ENCODE measurements around the gene SEC24C.
A peak's percentile ranks its signal among the peaks of the same experiment; 100 is the strongest.
"Not testable (repeated sequence)": the region's sequence is repeated elsewhere in the genome, so short reads cannot be mapped to it uniquely, and the experiment has no call there.

The SEC24C gene, protein sequence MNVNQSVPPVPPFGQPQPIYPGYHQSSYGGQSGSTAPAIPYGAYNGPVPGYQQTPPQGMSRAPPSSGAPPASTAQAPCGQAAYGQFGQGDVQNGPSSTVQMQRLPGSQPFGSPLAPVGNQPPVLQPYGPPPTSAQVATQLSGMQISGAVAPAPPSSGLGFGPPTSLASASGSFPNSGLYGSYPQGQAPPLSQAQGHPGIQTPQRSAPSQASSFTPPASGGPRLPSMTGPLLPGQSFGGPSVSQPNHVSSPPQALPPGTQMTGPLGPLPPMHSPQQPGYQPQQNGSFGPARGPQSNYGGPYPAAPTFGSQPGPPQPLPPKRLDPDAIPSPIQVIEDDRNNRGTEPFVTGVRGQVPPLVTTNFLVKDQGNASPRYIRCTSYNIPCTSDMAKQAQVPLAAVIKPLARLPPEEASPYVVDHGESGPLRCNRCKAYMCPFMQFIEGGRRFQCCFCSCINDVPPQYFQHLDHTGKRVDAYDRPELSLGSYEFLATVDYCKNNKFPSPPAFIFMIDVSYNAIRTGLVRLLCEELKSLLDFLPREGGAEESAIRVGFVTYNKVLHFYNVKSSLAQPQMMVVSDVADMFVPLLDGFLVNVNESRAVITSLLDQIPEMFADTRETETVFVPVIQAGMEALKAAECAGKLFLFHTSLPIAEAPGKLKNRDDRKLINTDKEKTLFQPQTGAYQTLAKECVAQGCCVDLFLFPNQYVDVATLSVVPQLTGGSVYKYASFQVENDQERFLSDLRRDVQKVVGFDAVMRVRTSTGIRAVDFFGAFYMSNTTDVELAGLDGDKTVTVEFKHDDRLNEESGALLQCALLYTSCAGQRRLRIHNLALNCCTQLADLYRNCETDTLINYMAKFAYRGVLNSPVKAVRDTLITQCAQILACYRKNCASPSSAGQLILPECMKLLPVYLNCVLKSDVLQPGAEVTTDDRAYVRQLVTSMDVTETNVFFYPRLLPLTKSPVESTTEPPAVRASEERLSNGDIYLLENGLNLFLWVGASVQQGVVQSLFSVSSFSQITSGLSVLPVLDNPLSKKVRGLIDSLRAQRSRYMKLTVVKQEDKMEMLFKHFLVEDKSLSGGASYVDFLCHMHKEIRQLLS

DNA sequence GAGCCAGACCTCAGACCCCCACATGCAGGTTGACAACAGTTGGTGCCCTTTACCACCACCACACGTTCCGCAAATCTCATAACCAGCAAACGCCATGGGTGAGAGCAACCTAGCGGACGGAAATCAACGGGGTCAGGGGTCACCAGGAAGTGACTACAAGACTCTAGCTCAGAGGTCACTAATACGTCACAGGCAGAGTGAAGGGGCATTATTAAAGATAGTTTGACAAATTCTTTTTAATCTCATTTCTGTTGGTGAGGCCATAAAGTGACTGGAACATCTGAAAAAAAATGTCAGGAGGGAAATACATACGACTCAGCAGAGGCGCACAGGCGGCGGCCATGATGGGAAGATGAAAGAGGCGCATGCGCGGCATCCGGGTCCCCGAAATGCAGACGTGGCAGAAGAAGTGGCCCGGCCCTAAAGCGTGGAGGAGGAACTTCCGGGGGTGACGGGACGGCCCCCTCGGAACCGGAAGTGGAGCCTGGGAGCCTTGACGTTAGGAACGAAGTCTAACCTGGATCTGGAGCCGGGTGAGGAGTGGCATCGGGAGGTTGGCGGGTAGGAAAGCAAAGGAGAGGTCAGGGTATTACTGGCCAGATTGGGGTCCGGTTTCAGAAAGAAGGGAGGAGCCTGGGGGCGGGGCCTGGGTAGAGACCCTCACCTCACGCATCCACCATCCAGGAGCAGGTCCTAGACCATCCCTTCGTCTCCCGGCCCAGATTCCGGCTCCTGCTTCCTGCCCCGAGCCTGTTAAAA, at the start of gene SEC24C:
Gene SEC24C, plus strand, starts transcription at position 468 of the 759 bp plus-strand sequence. CDS start 2,461 bp downstream, outside the sequence.
- peak; percentile 72 to 79 for DNase-seq

DNA sequence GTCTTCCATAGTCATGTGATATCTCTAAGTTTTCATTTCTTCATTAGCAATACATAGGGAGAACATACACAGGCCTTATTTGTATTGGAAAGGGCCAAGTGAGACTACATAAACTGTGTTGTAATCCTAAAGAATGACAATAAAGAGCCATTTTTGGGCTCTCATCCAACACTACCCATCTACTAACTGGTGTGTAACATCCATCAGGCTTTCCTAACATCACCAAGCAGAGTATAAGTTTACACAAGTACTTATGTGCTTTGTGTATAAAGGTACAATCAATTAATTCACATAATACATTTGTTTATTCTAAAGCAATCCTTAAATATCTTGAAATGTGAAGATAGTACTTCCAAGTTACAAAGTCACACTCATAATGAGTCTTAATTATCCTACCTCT, 48.9 kb upstream of the SEC24C start:
- not testable (repeated sequence) for DNase-seq

DNA sequence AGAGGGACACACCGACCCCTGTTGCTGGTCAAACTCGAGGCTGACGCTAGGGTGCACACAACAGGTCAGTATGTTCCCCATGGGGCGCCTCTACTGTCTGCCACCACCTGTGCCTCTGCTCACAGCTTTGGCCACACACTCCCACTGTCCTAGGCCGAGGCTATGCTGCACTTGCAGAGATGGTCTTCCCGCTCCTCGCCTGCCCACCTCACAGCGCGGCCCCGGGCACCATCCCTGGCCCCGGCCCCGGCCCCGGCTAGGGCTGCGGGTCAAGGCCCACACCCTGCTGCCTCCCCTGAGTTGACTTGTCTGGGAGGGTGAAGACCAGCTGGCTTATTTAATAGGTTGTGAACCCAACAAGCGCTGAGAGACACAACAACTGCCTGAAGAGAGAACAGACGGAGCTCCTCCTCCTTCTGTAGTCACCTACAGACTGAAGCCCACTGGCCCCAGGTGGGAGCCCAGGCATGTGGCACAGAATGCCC, 46.5 kb upstream of the SEC24C start, which contains the start of gene AGAP5:
Gene AGAP5, minus strand, starts transcription at position 435 of the 485 bp plus-strand sequence. Its CDS starts 354 bp downstream, at position 81.
- DNase-seq: not testable (repeated sequence)

DNA sequence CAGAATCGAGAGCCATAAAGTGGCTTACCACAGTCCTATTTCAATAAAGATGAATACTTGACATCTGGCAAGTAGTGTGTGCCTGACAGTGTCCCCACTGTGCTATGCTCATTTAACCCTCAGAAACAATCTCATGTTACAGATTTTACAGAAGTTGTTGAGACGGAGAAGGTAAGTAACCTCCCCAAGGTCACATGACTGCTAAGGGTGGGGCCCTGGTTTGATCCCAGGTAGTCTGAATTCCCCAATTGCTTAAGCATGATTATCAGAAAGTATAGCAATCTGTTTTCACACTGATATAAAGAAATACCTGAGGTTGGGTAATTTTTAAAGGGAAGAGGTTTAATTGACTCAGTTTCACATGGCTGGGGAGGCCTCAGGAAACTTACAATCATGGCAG, 45.4 kb upstream of the SEC24C start:
- not testable (repeated sequence) for DNase-seq

DNA sequence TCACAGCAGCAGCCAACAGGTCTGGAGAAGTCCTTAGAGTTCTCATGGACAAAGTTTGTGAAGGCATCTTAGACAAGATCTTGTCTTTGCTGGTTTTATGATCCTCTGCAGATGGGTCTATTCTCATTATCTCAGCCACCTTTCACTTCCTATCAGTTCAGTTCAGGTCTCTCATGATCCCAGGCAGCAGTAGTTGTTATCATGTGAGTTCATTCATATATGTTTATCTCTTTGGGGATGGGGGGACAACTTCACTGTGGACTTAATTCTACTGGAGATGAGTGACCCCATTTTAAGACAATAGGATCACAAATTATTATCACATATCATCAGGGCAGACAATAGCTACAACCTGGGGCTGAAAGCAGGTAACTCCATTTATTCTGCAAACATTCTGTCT, 40.2 kb upstream of the SEC24C start:
- DNase-seq: not testable (repeated sequence)

DNA sequence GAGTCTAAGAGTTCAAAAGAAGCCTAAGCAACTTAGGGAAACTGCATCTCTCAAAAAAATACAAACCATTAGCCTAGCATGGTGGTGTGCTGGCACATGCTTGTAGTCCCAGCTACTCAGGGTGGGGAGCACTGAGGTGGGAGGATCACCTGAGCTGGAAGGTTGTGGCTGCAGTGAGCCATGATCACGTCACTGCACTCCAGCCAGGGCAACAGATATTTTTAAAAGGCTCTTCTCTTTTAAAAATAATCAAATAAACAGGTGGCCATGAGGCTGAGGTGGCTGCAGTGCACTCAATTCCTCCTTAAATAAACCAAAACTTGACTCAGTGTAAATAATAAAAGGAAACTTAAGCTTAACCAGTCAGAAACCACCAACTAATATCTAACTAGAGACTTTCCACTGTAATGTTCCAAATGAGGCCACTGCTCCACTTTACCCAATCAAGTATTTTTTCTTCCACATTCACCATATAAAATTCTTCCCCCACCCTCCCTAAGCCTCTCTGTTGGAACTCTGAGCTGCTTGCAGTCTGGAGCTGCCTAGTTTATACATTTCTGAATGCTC, 38.6 kb upstream of the SEC24C start:
- not testable (repeated sequence) for DNase-seq

DNA sequence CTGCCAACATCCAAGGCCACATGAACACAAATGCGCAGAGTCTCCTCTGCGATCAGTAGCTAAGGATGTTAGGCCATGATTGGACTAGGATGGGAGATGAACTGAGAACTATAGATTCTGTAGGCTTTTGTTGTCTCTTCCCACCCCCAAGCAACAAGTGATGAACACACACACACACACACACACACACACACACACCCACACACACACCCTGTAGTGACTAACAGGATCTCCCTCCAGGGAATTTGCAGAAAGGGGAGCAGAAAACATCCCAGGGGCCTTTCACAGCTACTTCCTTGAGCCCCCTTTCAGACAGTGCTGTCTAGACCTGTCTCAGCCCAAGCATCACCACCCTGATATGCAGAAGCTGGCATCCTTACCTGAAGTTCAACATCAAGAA, 37.7 kb upstream of the SEC24C start:
- DNase-seq: not testable (repeated sequence)

DNA sequence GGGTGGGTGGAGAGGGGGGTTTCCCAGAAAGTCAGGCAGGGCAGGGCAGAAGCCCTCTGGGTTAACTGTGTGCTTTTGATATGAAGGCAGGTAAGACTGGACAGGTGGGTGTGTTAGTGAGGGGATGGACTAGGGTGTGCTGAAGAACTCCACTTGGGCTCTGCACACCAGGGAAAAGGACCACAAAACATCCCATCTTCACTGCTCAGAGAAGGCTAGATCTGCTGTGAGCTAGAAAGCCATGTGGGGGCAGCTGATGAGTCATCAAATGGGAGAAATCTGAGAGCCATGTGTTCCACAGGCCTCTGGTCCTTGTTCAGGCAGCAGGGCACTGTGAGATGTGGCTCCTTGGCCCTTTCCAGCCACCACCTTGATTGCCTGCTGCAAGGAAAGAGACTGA, 36.5 kb upstream of the SEC24C start:
- not testable (repeated sequence) for DNase-seq

DNA sequence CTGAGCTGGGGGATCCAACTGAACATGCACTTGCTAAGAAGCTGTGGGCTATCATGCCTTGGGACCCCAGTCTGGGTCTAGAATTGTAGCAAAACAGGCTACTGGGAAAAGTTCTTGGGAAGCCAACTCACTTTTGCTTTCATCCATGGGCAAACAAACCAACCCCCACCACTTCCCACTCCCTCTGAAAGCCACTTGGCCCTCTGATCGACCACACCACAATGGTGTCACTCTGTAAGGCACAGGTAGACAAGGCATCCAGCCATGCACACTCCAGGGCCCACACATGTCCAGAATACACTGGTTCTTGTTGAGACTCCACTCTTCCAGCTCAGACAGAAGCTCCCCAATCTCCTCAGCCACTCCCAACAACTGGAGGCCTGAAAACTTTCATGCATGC, 36.0 kb upstream of the SEC24C start:
- not testable (repeated sequence) for DNase-seq

DNA sequence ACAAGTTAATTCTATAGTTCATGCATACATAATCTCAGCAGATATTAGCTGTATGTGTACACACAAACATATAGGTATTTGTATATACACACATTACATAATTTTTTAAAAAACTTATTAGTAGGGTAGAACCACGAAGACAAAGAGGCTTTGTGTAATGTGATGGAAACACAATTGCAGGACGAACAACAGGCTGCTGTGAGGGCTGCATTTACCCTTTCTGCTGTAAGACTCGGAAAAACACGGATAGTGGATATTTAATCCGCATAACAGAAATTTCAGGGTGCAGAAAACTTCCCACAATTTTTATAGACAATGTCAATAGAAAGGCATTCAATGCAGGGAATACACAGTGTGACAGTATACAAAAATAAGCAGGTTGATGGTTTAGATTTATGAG, 32.5 kb upstream of the SEC24C start:
- DNase-seq: not testable (repeated sequence)

DNA sequence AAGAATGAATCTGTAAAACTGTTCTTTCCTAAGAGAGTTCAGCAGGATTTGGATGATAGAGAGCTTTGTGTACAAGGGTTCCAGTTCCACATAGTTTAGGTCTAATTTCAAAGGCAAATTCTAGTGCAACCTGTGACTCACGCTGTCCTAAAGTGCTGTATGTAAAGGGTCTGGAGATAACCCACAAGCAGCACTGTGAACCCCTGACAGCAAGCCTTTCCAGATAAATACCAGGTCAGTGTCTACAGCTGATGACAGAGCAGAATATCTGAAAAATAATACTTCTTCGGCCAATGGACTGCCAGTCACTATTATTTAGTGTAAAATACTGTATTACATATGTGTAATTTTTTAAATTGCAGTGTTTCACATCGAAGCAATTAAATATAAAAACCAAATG, 30.3 kb upstream of the SEC24C start:
- DNase-seq: not testable (repeated sequence)

DNA sequence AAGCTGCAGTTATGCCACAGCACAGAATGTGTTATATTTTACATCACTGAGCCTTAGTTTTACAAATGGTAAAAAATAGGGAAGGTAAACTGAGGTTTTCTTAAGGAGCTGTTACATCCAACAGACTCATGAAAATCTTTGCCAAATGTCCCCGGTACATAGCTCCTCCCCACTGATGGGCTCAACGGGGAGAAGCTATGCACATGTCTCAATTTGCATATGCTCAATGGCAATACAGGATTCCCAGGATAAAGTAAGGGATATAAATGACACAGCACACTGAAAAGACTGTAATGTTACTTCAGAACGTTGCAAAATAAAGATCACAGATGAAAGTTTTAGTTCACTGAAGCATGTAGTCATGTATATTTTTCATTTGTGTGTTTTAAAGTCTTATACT, 29.7 kb upstream of the SEC24C start:
- not testable (repeated sequence) for DNase-seq

DNA sequence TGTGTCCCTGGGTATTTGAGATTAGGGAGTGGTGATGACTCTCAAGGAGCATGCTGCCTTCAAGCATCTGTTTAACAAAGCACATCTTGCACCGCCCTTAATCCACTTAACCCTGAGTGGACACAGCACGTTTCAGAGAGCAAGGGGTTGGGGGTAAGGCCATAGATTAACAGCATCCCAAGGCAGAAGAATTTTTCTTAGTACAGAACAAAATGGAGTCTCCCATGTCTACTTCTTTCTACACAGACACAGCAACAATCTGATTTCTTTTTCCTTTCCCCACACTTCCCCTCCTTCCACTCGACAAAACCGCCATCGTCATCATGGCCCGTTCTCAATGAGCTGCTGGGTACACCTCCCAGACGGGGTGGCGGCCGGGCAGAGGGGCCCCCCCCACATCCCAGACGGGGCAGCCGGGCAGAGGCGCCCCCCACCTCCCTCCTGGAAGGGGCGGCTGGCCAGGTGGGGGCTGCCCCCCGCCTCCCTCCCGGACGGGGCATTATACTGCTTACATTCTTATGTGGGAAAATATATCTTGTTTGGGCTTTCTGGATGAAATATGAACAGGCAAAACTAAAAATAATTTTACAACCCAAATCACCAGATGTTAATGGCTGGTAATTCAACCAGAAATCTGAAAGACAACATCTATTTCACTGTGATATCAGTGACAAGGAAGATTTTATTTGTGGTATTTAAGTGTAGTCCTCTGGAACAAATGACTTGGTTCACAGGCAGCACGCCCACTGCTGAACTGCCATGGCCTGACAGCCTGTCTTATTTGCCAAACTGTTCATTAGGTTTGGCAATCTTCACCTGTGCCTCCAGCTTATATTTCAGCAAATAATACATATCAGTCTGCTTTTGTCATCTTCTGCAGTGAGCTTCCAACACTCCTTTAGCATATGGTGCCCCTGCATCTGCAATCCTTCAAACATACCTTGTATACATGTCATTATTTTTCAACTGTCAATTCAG, 28.7 kb upstream of the SEC24C start:
- DNase-seq: not testable (repeated sequence)

DNA sequence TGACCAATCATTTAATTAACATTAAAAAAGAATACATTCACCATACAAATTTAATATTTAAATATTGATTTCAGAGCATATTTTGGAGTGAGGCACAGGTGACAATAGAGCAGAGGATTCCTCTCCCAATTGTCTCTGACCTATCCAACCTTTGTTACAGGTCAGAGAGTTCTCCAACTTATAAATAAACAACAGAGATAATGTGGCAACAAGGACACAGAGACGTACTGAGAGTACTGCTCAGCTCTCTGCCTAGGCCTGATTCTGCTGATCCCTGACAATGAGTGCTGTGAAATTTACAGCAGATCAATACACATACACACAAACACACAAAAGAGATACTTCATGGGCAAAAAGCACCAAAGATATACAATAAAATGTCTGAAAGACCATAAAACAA, 27.9 kb upstream of the SEC24C start:
- DNase-seq: no peak

DNA sequence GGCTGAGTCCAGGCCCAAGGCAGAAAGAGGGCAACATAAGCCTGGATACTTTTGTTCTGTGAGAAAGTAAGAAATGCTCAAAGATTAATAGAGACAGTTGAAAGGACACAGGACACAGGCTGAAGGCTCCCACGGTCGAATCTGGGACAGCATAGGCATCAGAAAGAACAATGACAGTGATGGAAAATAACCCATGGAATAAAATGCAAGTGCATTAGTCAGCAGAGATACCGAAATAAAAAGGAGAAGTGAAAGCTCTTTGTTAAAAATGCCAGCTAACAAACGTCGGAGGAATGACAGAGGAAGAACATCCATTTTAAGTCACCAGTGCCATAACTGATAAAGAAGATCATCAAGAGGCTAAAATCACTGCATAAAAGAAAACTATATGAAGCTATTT, 26.6 kb upstream of the SEC24C start:
- no peak for DNase-seq

DNA sequence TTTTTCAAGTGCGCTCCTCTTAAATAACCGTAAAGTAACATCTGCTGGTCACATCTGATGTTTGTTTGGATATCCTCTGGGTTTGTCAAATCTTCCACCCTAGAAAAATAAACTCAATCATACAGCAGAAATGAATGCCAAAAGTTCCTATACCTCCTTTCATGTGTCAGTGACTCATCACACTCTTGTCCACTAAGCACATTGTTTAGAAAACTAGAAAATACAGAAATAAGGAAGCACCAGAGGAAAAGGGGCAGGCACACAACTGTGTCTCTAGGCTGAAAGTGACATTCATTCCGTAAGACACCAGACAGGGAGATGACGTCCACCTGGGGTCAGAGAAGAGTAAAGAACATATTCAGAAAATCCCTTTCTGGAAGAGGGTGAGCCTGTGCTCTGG, 23.6 kb upstream of the SEC24C start:
- not testable (repeated sequence) for DNase-seq

DNA sequence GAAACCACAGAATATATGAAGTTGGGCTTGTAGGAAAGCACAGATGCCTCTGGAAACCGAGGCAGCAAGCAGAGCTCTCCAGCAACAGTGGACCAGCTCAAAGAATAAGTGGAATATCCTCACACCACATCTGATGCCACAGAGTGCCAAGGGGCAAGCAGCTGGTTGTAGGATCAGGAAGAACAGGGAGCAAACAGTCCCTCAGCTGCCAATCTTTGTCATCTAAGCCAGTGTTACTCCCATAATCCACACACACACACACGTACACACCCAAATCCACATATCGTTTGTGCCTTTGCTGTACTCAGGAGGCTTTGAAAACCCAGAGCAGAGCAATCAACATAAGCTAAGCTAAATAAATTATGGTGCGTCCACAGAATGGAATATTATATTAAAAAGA, 20.7 kb upstream of the SEC24C start:
- no peak for DNase-seq

DNA sequence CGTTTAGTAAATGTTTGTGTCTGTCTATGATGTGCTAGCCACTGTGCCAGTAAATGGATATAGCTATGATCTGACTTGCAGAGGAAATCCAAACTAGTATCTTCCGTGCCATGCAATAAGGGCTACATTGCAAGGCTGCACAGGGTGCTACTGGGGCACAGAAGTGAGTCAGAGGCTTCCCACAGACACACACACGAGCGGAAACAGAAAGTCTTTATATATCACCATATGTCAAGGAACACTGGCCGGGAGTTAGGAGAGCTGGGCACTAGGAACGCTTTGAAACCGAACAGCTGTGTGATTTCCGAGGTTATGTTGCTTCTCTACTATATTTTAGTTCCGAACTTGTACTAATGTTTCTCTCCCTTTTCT, 14.4 kb upstream of the SEC24C start:
- not testable (repeated sequence) for DNase-seq

DNA sequence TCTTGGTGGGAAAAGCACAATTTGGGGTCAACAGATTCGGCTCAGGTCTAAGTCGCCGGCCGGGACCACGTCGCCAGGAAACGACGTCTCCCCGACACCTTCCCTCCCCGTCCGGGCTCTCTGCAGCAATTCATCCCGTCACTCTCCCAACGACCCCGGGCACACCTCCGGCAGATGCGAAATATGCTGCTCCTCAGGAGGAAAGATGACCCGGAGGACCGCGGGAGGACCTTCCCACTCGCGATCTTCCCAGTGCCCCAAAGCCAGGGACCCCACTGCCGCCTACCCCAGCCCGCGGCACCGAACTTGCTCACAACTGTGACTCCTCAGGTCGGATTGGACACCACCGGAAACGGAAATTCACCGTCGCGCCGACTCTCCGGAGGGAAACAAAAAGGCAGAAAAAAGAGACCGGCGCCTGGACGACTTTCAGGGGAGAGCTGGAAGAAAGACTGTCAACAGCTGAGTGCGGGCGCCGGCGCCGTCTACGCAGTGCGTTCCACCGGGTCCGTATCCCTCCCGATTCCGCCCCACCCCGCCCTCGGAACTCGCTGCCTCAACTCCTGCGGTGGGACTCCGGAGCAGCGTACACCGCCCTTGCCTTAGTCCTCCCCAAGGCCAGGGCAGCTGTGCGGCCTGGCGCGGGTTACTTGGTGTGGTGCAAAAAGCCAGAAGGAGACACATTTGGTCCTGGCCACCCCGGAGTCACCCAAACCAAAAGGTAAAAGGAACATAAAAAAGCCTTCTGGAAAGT, 13.8 kb upstream of the SEC24C start:
- DNase-seq: peak; percentile 63 to 72
